HepG2 (cell line): Measurements from ENCODE around the gene OR7A10. TPM values are rescaled to one million over a fixed set of nuclear protein-coding genes. Genes with fewer than 3 reads are reported as not detected.

Experiments
- ATAC-seq: fragments of 200-7000 bp; cut with Tn5 transposase; 3 replicates; pipeline ENCODE4 v1.9.1; 2020; ENCODE audit warnings: mild to moderate bottlenecking, moderate library complexity
- BruUV-seq: library from RNA; stranded (reverse); fragments of 400-500 nt; replicated peaks from 2 replicates; lab custom pipeline; 2021; lab: Mats Ljungman, UMichigan
- CTCF ChIA-PET: fragments of 300-600 bp; formaldehyde crosslinking; extraction: SDS; loops from one replicate; lab custom pipeline; 2021; ENCODE audit warnings: low total read pairs, inconsistent platforms, low intra/inter-chr PET ratio; lab: Yijun Ruan, JAX
- POLR2A ChIA-PET: fragments of 350-600 bp; sonication (Branson Sonifier 250); formaldehyde crosslinking; loops from one replicate; lab custom pipeline; 2020; ENCODE audit warnings: antibody characterized with exemption, inconsistent platforms; lab: Yijun Ruan, JAX
- DNase-seq: peaks from one replicate; pipeline ENCODE4 v3.0.0-alpha.2; 2015; ENCODE audit warnings: low spot score
- FAIRE-seq: peaks from 3 replicates; lab custom pipeline; 2011; peaks lifted over from hg19 to GRCh38; lab: Jason Lieb, UNC
- H2AFZ ChIP-seq: one replicate; pipeline ENCODE4 v1.6.1; 2011; ENCODE audit warnings: low read length, inconsistent platforms
- H3K27ac ChIP-seq: fragments of 300-600 bp; 3 replicates; pipeline ENCODE4 v1.8.0; 2011; ENCODE audit warnings: mixed run types, mild to moderate bottlenecking, mixed read lengths, low read length, inconsistent platforms; ENCODE audit not compliant: insufficient read depth; ENCODE audit errors: extremely low read length
- H3K27me3 ChIP-seq, 2 experiments: fragments of 200-600 bp in 1 of 2; 2 replicates in 1 of 2; 3 replicates in 1 of 2; pipeline versions ENCODE4 v1.6.0 to v1.8.0; 2011; ENCODE audit warnings: low read length in 2 of 2, mild to moderate bottlenecking in 2 of 2, moderate library complexity in 2 of 2, inconsistent platforms in 1 of 2; ENCODE audit not compliant: insufficient read depth in 2 of 2, control insufficient read depth in 1 of 2
- H3K36me3 ChIP-seq, 2 experiments: fragments of 200-600 bp in 1 of 2; replicated peaks in 1 of 2; 2 replicates in 1 of 2; 3 replicates in 1 of 2; pipeline versions ENCODE4 v1.5.1 to v1.8.0; 2011; ENCODE audit warnings: low read length in 2 of 2, inconsistent platforms in 1 of 2; ENCODE audit not compliant: insufficient read depth in 2 of 2, control insufficient read depth in 1 of 2
- H3K4me1 ChIP-seq: 2 replicates; pipeline ENCODE4 v1.5.1; 2012; ENCODE audit warnings: low read length, inconsistent platforms; ENCODE audit not compliant: insufficient read depth
- H3K4me2 ChIP-seq: 2 replicates; pipeline ENCODE4 v1.6.0; 2011; ENCODE audit warnings: low read depth, low read length, inconsistent platforms
- H3K4me3 ChIP-seq, 3 experiments: fragments of 200-600 bp in 1 of 3; sonication (generic), shearing (Covaris generic) in 1 of 3; replicated peaks in 1 of 3; 2 replicates each; pipeline ENCODE4 v1.5.1; 2011 to 2016; ENCODE audit warnings: low read length in 3 of 3, inconsistent platforms in 2 of 3, low read depth in 2 of 3, mild to moderate bottlenecking in 2 of 3, control low read depth in 1 of 3, mixed read lengths in 1 of 3; ENCODE audit not compliant: insufficient read depth in 1 of 3
- H3K79me2 ChIP-seq: one replicate; pipeline ENCODE4 v1.6.1; 2011; ENCODE audit warnings: low read length, inconsistent platforms; ENCODE audit not compliant: insufficient read depth
- H3K9ac ChIP-seq: 2 replicates; pipeline ENCODE4 v1.6.0; 2011; ENCODE audit warnings: mild to moderate bottlenecking, low read depth, low read length, inconsistent platforms; ENCODE audit not compliant: insufficient read depth
- H3K9me3 ChIP-seq: 2 replicates; pipeline ENCODE4 v1.5.1; 2012; ENCODE audit warnings: mild to moderate bottlenecking, low read length
- H4K20me1 ChIP-seq: 2 replicates; pipeline ENCODE4 v1.6.0; 2011; ENCODE audit warnings: inconsistent platforms, mild to moderate bottlenecking, low read length, moderate library complexity; ENCODE audit not compliant: insufficient read depth
- CAMTA2 ChIP-seq: sonication (generic); formaldehyde crosslinking; IDR thresholded peaks from 2 replicates; pipeline ENCODE4 v1.4.0; 2020; ENCODE audit warnings: mild to moderate bottlenecking, missing genetic modification reagents, borderline replicate concordance
- CSRNP2 ChIP-seq: sonication (generic); formaldehyde crosslinking; conservative IDR thresholded peaks from 2 replicates; pipeline ENCODE4 v1.8.0; 2022; ENCODE audit warnings: low read depth, missing genetic modification reagents
- FOXM1 ChIP-seq: sonication (generic); formaldehyde crosslinking; IDR thresholded peaks from 2 replicates; pipeline ENCODE4 v1.5.0; 2020; ENCODE audit warnings: missing genetic modification reagents
- HMG20A ChIP-seq: IDR thresholded peaks from 2 replicates; pipeline ENCODE4 v1.6.1; 2016; ENCODE audit warnings: borderline replicate concordance
- MYNN ChIP-seq: sonication (generic); formaldehyde crosslinking; IDR thresholded peaks from 2 replicates; pipeline ENCODE4 v1.4.0; 2020; ENCODE audit warnings: mild to moderate bottlenecking, low read depth, missing genetic modification reagents
- SNAPC5 ChIP-seq: sonication (generic); formaldehyde crosslinking; IDR thresholded peaks from 2 replicates; pipeline ENCODE4 v1.8.1; 2023; ENCODE audit warnings: mild to moderate bottlenecking, missing genetic modification reagents, borderline replicate concordance
- THAP8 ChIP-seq: sonication (generic); formaldehyde crosslinking; IDR thresholded peaks from 2 replicates; pipeline ENCODE4 v1.5.1; 2020; ENCODE audit warnings: missing genetic modification reagents, mild to moderate bottlenecking, borderline replicate concordance
- THYN1 ChIP-seq: sonication (generic); formaldehyde crosslinking; IDR thresholded peaks from 2 replicates; pipeline ENCODE4 v1.8.1; 2023; ENCODE audit warnings: low read depth, mild to moderate bottlenecking, moderate library complexity, missing genetic modification reagents, borderline replicate concordance
- TSC22D2 ChIP-seq: sonication (generic); formaldehyde crosslinking; IDR thresholded peaks from 2 replicates; pipeline ENCODE4 v1.5.1; 2020; ENCODE audit warnings: missing genetic modification reagents, mild to moderate bottlenecking, borderline replicate concordance
- ZBTB20 ChIP-seq: sonication (generic); formaldehyde crosslinking; IDR thresholded peaks from 2 replicates; pipeline ENCODE4 v1.8.1; 2023; ENCODE audit warnings: missing genetic modification reagents, low read depth, mild to moderate bottlenecking, borderline replicate concordance
- ZBTB37 ChIP-seq: sonication (generic); formaldehyde crosslinking; IDR thresholded peaks from 2 replicates; pipeline ENCODE4 v1.4.0; 2020; ENCODE audit warnings: mild to moderate bottlenecking, missing genetic modification reagents
- ZNF251 ChIP-seq: sonication (generic); formaldehyde crosslinking; IDR thresholded peaks from 2 replicates; pipeline ENCODE4 v1.9.0; 2021; ENCODE audit warnings: mild to moderate bottlenecking, missing genetic modification reagents
- ZNF263 ChIP-seq: sonication (generic); formaldehyde crosslinking; IDR thresholded peaks from 2 replicates; pipeline ENCODE4 v1.4.0; 2020; ENCODE audit warnings: missing genetic modification reagents
- ZNF280D ChIP-seq: sonication (generic); formaldehyde crosslinking; IDR thresholded peaks from 2 replicates; pipeline ENCODE4 v1.5.1; 2020; ENCODE audit warnings: mild to moderate bottlenecking, missing genetic modification reagents
- ZNF615 ChIP-seq: sonication (generic); formaldehyde crosslinking; IDR thresholded peaks from 2 replicates; pipeline ENCODE4 v1.5.0; 2020; ENCODE audit warnings: mild to moderate bottlenecking, missing genetic modification reagents, borderline replicate concordance
- ZNF782 ChIP-seq: sonication (generic); formaldehyde crosslinking; IDR thresholded peaks from 2 replicates; pipeline ENCODE4 v1.4.0; 2020; ENCODE audit warnings: missing genetic modification reagents, mild to moderate bottlenecking, borderline replicate concordance
- WGBS: methylation state at CpG from one replicate; pipeline ENCODE4 v1.1.6; 2017; ENCODE audit warnings: low lambda C conversion rate; 5-methylcytosine and 5-hydroxymethylcytosine counted together
- in situ Hi-C: cut with HindIII; loops from 2 replicates; pipeline ENCODE4 v1.10.0; 2017; ENCODE audit warnings: low pct_unique_long_range_greater_than_20kb; ENCODE audit not compliant: extremely low pct_ligation_motif_present
- intact Hi-C: fragments of 100-400 bp; cut with micrococcal nuclease; formaldehyde crosslinking; loops from one replicate; pipeline ENCODE4 v1.10.0; 2022; ENCODE audit not compliant: unreplicated experiment
- polyA plus RNA-seq, 8 experiments: library from polyadenylated mRNA; depleted of rRNA in 3 of 8; stranded (reverse) in 7 of 8; unstranded in 1 of 8; fragments of >200 nt; fragmentation: Illumina TruSeq in 4 of 8; extraction: Trizol in 4 of 8; gene quantifications; 2 replicates each; pipeline versions ENCODE4 v1.2.1 to v1.2.3, GENCODE V29; 2011 to 2016; ENCODE audit warnings: low read depth in 4 of 8, missing spikeins in 1 of 8, mixed read lengths in 1 of 8; ENCODE audit not compliant: insufficient read depth in 1 of 8
- total RNA-seq, 5 experiments: library from RNA; depleted of rRNA; stranded (reverse); fragments of >200 nt; fragmentation: Illumina TruSeq; extraction: Trizol; gene quantifications; 2 replicates each; pipeline ENCODE4 v1.2.3, GENCODE V29; 2016; ENCODE audit warnings: low read depth in 1 of 5

The OR7A10 gene
- total and polyA plus RNA-seq, 2 of the 13 experiments (the other 11 are each of a cell fraction or from before 2014, with no cell fraction given): not detected

- TF ChIP-seq ZBTB37 (CRISPR knock-in tag) (no peak), ZNF615 (CRISPR knock-in tag) (no peak), SNAPC5 (CRISPR knock-in tag) (no peak), CAMTA2 (CRISPR knock-in tag) (no peak)
Measured at GRCh38 chr19:14840206-14840605, 8.5 kb downstream of the OR7A10 start (continued).

- H3K4me2 ChIP-seq: no peak overlapping the region
- no peaks in the 10 kb centered on the region for H3K9me3 ChIP-seq
- intact Hi-C loops: no loop called here
- no peaks in the 10 kb centered on the region for H4K20me1 ChIP-seq
- POLR2A ChIA-PET: no interaction called here
- BruUV-seq: no TSS peak
- ATAC-seq (no peak), DNase-seq (no peak), FAIRE-seq (no peak)
- no peaks in the 10 kb centered on the region for H3K36me3 ChIP-seq
- CTCF ChIA-PET: no interaction called here
- H2AFZ ChIP-seq: no peak overlapping the region
- no peaks in the 10 kb centered on the region for H3K79me2 ChIP-seq
- H3K27me3 ChIP-seq: no peaks in the 10 kb centered on the region
- H3K4me3 ChIP-seq: no peak overlapping the region
- no peak overlapping the region for H3K9ac ChIP-seq
- in situ Hi-C loops: no loop called here
- no peak overlapping the region for H3K27ac ChIP-seq
- no peaks in the 10 kb centered on the region for H3K4me1 ChIP-seq
- 0% methylated on average over 3 of the region's 4 CpGs for WGBS
- TF ChIP-seq MYNN (no peak), FOXM1 (CRISPR knock-in tag) (no peak), ZNF263 (CRISPR knock-in tag) (no peak), CSRNP2 (CRISPR knock-in tag) (no peak), TSC22D2 (CRISPR knock-in tag) (no peak), THAP8 (CRISPR knock-in tag) (no peak), ZNF782 (CRISPR knock-in tag) (no peak), ZNF280D (CRISPR knock-in tag) (no peak), THYN1 (CRISPR knock-in tag) (no peak), ZNF251 (no peak), HMG20A (CRISPR knock-in tag) (no peak), ZBTB20 (no peak), SNAPC5 (CRISPR knock-in tag) (no peak)
Measured at GRCh38 chr19:14837391-14837790, 11.3 kb downstream of the OR7A10 start.
